HG03064 (cell line): ENCODE data around the gene RASSF7.

Experiments used
- ATAC-seq: cut with Tn5 transposase; IDR thresholded peaks from one replicate; pipeline ENCODE4 v1.9.1; 2021; ENCODE audit warnings: low read depth; ENCODE audit not compliant: unreplicated experiment

RASSF7 gene

GRCh38 chr11:605286-606129, 44.7 kb downstream of the RASSF7 start:
- no peak for ATAC-seq

GRCh38 chr11:606245-606644, 45.5 kb downstream of the RASSF7 start:
- no peak for ATAC-seq

- ATAC-seq, result no peak
Observed at GRCh38 chr11:607020-607780, 46.4 kb downstream of the RASSF7 start.

GRCh38 chr11:607971-608659, 47.3 kb downstream of the RASSF7 start:
- ATAC-seq, result no peak

- ATAC-seq, result no peak
Observed at GRCh38 chr11:608791-609251, 48.1 kb downstream of the RASSF7 start.

- ATAC-seq, result no peak
Observed at GRCh38 chr11:609341-609811, 48.6 kb downstream of the RASSF7 start.

- ATAC-seq, result no peak
Observed at GRCh38 chr11:610146-610801, 49.5 kb downstream of the RASSF7 start.

- no peak for ATAC-seq
Observed at GRCh38 chr11:611001-611996, 50.5 kb downstream of the RASSF7 start.

- ATAC-seq, result no peak
Observed at GRCh38 chr11:612201-612960, 51.6 kb downstream of the RASSF7 start.

- no peak for ATAC-seq
Observed at GRCh38 chr11:612961-613300, 52.2 kb downstream of the RASSF7 start.

GRCh38 chr11:613369-613968, 52.7 kb downstream of the RASSF7 start:
- no peak for ATAC-seq
